Measurements from ENCODE around the gene LCOR.

DNA sequence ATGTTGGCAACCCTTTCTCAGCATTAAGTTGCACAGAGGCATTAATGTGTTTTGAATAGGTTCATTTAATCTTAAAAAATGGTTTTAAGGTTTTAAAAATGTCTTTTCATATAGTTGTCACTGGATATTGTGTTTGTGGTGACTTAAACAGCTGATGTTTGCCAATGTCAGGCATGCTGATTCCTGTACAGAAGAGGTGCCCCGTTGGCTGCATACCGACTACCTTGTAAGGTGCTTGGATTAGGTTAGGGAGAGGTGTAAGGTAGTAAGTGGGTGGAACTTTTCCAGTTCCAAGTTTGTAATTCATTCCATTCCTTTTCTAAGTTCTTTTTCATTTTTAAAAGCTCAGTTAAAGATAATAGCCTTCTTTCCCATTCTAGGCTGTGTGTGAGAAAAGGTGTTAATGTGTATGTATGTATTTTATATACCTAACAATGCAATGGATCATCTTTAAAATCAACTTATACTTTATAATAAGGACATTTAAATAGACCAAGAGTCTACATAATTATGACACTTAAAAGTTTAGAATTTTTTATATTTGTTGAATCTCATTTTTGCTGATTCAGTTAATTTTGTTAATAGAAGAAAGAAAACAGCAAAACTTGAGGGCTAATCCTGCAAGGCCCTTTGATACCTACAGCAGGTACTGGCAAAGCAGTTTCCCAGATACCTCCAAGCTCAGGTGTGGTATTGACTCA is 155.2 kb downstream of the LCOR start:
- TF ChIP-seq, protein P1, sequence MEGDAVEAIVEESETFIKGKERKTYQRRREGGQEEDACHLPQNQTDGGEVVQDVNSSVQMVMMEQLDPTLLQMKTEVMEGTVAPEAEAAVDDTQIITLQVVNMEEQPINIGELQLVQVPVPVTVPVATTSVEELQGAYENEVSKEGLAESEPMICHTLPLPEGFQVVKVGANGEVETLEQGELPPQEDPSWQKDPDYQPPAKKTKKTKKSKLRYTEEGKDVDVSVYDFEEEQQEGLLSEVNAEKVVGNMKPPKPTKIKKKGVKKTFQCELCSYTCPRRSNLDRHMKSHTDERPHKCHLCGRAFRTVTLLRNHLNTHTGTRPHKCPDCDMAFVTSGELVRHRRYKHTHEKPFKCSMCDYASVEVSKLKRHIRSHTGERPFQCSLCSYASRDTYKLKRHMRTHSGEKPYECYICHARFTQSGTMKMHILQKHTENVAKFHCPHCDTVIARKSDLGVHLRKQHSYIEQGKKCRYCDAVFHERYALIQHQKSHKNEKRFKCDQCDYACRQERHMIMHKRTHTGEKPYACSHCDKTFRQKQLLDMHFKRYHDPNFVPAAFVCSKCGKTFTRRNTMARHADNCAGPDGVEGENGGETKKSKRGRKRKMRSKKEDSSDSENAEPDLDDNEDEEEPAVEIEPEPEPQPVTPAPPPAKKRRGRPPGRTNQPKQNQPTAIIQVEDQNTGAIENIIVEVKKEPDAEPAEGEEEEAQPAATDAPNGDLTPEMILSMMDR (IDR thresholded peaks at IDR 0.05), result no peak
- TF ChIP-seq POLR2A (IDR thresholded peaks at IDR 0.05), result no peak
- TF ChIP-seq POLR2AphosphoS5 (IDR thresholded peaks at IDR 0.05), result no peak

All from suprapubic skin (tissue), 4 donors.